AG09319 (cell line): ENCODE results near the gene ARVCF.

Experiments
- DNase-seq: peaks from one replicate; pipeline ENCODE4 v3.0.0-alpha.2; 2010; ENCODE audit warnings: low read depth; ENCODE audit errors: extremely low read depth
- CTCF ChIP-seq: IDR thresholded peaks from 2 replicates; pipeline ENCODE4 v1.5.1; 2011; ENCODE audit warnings: low read depth, mild to moderate bottlenecking, inconsistent platforms, low read length, moderate library complexity

Gene ARVCF

DNA sequence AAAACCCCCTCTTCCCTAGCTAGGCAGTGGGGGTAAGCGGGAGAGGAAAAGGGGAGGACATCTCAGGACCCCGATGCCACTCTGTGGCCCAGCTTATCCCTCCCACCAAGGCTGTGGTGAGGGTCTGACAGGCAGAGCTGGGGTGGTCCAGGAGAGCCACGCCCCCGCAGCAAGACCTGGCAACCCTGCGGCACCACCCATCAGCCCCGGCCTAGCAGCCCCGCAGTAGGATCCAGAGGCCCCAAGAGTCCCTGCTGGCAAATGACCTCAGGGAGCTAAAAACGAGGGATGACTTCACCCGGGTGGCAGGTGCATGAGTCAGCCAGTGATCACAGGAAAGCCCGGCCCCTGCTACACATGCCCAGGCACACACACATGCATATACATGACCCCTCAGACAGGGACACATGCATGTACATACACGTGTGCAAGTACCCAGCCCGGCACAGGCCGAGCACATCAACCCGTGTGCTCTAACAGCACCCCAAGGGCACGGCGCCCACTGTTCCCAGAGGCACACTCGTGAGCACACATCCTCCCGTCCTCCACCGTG lies 32.3 kb downstream of the ARVCF start:
- no peak for DNase-seq
- no peak for TF ChIP-seq CTCF

- TF ChIP-seq CTCF, result no peak
- no peak for DNase-seq
These were observed 32.9 kb downstream of the ARVCF start for GRCh38 chr22:19983741-19984140.

- TF ChIP-seq CTCF, result no peak
- DNase-seq, result no peak
These were observed 33.5 kb downstream of the ARVCF start for GRCh38 chr22:19982991-19983578.

- no peak for TF ChIP-seq CTCF
- no peak for DNase-seq
These were observed 34.4 kb downstream of the ARVCF start for GRCh38 chr22:19981961-19982920.

DNA sequence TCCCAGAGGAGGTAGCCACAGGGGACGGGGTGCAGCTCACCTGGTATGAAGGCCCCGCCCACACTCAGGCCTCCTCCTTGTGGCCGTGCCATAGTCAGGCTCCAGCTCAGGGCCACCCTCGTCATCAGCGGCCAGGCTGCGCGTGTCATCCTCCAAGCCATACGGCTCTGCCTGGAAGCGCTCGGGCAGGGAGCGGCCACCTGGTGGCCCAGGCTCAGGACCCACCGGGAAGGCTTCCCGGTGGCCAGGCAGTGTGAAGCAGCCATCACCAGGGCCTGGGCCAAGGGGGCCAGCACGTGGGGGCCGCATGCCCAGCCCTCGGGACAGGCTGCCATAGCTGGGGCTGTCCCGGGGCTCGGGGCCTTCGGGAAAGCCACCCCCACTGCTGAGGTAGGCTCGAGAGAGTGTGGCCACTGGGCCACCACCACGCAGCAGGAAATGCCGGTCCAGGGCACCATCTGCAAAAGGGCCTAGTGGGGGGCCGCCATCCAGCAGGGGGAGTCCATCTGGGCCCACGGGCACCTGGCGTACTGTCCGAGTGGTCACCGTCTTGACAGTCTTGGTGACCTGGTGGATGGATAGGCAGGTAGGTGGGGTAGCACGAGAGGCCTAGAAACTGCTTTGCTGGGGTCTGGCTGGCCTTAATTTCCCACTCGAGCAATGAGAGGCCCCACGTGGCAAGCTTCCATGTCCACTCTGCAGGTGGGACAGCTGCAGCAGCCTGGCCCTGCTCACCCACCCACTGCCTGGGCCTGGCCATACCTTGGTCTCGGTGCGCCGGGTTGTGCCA lies 35.3 kb downstream of the ARVCF start:
- DNase-seq, result no peak
- no peak for TF ChIP-seq CTCF

DNA sequence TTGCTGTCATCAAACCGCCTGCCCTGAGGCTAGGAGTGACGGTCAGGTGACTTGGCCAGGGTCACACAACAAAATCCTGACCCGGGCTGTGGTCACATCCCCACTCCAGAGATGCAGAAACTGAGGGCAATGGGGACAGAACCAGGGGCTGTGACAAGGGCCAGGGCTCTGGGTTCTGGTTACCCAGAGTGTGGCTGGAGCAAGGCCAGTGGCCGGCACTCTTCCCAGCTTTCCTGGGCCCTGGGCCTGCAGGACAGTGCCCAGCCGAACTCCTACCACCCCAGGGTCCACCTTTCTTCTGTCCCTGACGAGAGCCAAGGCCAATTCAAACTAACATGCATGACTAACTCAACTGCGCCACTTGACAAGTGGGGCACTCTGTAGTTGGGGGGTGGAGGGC lies 35.9 kb downstream of the ARVCF start:
- TF ChIP-seq CTCF, result no peak
- DNase-seq, result no peak
